Measurements from ENCODE around the gene C1QL1.

The C1QL1 gene

DNA sequence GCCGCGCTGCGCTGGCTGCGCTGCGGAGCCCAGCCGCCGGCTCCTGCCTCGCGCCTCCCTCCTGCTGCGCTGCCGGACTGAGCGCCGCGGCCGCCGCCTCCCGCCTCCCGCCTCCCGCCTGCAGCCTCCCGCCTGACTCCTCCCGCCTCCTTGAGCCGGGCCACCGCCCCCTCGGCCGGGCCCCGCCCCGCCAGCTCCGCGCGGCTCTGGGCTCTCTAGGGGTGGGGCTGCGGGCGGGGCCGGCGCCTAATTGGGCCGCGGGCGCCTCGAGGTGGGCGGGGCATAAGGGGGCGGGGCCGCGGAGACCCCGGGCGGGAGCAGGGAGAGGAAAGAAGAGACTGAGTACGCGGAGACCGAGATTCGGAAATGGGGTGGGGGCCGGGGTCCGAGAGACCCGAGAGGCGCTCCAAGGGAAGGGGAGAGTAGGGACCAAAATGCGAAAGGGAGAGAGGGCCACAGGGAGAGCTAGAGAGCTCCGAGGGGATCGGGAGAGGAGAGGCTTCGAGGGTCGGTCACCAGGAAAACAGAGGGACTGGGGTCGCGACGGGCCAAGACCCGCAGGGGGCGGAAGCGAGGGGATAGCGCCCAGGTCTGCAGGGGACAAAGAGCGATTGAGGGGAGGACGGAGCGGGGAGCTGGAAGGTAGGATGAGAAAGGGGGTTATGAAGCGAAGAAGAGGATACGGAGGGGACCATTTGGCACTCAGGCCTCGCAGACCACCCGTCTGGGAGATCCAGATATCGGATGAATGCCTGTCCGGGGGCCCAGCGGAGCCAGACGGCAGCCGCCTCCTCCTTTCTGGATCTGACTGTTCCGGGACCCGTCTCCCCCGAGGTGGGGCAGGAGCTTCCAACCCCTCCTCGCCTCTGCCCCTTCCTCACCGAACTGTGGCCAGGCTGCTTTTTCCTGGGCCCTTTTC lies at the start of gene C1QL1:
TSS of gene C1QL1 (minus strand) at position 79 of the 919 bp plus-strand sequence. CDS start 255 bp downstream, outside the sequence.
- peak; percentile 99 for DNase-seq (ENCODE audit: low spot score)

DNA sequence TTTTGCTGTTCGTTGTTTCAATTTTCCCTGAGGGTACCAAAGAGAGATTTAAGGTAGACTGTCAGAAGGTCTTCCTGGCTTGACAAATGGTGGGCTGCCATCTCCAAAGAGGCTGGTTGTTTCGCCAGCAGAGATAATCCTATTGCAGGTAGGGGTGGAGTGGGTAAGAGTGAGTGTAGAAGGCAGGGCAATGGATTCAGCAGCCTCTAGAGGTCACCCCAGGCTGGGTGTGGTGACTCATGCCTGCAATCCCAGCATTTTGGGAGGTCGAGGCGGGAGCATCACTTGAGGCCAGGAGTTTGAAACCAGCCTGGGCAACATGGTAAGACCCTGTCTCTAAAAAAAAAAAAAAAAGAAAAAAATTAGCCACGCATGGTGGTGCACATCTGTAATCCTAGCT lies 48.7 kb upstream of the C1QL1 start:
- no peak for DNase-seq (ENCODE audit: low spot score)

DNA sequence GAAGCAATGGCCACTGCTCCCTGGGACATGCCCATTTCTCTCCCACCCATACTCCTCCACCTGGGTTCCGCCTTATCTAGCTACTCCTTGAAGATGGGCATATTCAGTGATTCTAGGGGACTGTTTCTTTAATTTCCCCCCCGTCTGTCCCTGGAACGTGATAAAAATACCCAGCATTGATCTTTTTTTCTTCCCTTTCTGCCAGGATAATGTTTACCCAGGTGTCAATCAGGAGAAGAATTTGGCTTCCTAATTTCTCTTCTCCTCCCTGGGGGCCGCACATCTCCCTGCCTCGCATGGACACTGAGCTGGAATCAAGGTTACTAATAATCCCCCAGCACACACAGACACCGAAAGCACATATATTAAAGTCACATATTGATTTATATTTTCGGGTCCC lies 48.1 kb upstream of the C1QL1 start:
- DNase-seq (ENCODE audit: low spot score) = no peak

DNA sequence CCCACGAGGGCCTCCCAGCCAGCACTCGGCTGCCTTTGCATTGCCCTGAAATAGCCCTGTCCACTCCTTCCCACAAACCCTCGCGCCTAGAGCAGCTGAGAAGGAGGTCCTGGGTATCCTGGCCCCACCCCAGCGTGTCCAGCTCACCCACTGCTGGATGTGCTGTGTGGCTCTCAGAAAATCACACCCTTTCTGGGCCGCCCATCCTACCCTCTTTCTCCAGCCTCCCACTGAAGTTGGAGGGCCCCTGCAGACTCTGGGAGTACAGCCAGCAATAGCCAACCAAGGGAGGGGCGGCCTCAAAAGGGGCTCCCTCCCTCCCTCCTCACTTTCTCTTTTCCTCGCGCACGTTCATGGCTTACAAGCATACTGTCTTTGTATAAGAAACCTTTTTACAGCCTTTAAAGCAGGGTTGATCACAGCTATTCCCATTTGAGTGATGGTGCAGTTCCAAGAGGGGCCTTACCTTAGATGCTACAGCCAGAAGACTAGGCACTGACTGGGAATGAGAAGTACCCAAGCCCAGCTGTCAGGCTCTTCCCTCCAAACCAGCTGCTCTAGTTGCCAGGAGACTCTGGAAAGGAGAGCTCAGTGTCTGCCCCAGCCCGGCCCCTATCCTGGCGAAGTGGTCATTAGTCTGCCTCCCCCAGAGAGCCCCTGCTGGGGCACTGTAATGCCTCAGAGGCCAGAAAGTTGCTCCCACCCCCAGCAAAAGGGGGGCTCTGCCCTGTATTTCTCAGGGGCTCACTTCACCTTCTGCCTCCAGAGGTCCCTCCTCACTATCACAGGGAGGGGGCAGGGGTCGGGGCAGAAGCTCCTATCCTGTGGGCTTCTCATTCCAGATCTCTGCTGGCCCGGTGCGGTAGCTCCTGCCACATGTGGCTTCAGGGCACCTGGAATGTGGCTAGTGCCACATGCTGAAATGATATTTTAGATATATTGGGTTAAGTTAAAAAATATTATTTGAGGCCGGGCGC lies 45.2 kb upstream of the C1QL1 start:
- peak; percentile 51 for DNase-seq (ENCODE audit: low spot score)

DNA sequence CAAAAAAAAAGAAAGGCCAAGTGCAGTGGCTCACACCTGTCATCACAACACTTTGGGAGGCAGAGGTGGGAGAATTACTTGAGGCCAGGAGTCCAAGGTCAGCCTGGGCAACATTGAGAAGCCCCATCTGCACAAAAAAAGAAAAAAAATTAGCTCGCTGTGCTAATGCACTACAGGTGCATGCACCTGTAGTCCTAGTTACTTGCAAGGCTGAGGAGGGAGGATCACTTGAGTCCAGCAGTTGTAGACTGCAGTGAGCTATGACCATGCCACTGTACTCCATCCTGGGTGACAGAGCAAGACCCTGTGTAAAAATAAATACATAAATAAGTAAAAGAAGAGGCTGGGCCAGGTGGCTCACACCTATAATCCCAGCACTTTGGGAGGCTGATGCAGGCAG lies 43.7 kb upstream of the C1QL1 start:
- DNase-seq (ENCODE audit: low spot score) = no peak

DNA sequence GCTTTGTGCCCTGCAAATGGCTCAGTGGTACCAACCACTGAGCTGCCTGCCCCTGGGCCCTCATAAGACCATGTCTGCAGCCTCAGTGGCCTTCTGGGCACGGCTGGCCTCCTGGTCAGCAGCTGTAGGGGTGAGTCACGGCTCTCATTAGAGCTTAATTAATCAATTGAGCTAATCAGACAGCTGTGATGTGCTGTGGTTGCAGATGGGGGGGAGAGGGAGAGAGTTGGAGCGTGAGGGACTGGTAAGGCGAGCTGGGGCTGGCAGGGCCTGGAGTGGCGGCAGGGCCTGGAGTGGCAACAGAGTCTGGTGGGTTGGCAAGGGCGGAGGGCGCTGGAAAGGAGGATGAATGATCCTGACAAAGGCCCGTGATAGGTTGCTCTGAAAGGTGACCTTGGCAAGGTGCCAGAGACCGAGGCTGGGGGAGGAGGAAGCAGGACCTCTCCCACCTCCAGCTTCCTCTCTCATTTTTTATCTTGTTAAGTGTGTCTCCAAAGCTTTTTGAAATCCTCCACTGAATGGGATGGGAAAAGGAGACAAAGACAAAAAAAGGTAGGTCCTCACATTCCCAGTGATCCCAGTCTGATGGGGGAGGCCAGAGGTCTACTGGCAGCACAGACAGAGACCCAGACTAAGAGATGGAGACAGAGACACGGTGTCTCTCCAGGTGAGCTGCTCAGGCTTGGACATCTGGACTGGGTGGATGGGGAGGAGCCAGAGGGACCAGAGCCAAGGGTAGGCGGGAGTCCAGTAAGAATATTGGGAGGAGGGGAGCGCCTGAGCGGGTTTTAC lies 41.8 kb upstream of the C1QL1 start:
- DNase-seq (ENCODE audit: low spot score) = no peak

DNA sequence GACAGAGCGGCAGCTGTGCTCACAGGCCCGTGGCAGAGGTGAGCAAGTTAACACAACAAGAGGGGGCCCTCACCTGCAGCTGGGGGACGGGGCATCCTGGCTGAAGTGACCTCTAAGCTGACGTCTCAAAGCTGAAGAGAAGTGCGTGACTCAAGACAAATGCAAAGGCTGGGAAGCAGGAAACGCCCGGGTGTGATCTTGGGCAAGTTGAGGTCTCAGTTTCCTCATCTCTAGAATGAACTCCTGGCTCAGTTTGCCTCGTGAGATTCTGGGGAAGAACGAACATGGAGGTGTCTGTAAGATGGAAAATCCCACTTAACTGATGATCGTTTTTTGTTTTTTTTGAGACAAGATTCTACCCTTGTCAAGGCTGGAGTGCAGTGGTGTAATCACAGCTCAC lies 40.1 kb upstream of the C1QL1 start:
- no peak for DNase-seq (ENCODE audit: low spot score)

DNA sequence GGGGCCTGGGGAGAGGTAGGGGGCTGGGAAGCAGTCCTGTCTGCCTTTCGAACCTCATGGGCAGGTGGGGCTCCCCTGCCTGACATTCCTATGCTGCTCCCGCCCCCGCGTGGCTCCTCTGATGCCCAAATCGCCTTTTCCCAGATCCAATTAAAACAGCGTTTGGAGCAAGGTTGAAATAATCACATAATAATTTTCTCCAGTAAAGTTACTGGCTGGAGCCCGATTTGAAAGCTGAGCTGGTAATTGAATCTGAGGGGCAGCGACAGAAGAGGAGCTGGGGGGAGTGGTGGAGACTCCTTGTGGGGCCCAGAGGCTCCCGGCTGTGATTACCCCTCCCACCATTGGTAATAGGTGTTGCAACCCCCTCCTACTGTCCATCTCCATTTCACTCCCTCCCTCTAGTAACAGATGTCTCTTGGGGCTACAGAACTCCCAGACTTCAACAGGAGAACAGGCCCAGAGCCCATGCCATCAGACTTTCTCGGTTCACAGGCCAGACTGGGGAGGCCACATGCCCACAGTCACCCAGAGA lies 38.9 kb upstream of the C1QL1 start:
- no peak for DNase-seq (ENCODE audit: low spot score)

DNA sequence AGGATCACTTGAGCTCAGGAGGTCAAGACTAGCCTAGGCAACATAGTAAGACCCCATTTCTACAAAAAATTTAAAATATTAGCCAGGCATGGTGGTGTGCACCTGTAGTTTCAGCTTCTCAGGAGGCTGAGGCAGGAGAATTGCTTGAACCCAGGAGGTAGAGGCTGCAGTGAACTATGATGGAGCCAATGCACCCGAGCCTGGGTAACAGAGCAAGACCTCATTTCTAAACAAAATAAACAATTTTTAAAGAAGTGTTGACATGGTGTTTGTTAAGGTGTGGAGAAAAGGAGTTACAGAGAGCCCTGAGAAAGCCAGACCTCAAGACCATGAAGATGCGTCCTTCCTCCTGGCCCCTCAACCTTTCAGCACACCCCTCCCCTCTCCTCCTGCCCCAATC lies 37.6 kb upstream of the C1QL1 start:
- no peak for DNase-seq (ENCODE audit: low spot score)

DNA sequence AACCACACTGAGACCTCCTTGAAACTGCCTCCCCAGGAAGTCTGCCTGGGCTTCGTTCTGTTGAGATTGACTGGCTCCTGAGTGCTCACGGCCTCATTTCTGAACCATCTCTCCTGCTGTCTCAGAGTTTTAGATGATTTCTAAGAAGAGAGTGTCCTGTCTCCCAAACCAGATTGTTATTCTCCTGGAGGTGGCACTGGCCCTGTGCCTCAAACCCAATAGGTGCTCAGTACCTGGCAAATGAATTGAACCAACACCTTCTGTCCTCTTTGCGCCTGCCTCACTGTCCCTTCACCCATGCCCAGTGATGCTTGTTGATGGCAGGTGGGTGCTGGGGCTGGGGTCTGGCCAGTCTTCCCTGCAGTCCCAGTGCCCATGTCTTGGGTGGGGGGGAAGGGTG lies 36.3 kb upstream of the C1QL1 start:
- DNase-seq (ENCODE audit: low spot score) = no peak

DNA sequence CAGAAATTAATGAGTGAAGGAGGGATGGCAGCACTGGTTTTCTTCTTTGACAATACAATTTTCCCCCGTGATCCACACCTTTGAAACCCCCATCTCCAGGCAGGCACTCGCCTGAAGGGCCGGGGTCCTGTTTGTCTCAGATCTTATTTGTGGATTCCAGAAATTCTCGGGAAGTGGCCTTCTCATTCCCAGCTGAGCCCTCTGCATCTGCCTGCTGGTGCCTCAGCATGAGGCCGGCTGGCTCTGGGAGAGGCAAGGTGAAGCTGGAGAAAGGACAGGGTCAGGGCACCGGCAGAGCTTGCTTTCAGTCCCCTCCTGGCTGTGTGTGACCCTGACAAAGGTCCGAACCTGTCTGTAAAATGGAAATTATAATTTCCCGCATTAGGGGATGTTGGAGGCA lies 35.8 kb upstream of the C1QL1 start:
- no peak for DNase-seq (ENCODE audit: low spot score)

DNA sequence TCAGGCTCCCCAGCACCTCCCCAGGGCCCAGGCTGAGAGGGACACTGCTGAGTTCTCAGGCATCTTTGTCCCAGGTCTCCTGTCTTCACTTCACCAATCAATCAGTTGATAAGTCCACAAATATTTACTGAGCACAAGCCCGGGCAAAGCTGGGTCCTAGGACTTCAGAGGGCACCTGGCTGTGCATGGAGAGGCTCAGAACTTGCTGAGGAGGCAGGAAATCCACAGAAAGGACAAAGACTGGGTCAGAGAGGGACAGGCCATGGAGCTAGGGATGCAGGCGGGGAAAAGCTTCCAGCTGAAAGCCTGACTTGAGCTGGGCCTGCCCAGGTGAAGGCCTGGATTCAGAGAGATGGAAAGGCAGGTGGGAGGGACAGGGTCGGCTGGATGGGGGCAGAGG lies 33.2 kb upstream of the C1QL1 start:
- DNase-seq (ENCODE audit: low spot score) = no peak

DNA sequence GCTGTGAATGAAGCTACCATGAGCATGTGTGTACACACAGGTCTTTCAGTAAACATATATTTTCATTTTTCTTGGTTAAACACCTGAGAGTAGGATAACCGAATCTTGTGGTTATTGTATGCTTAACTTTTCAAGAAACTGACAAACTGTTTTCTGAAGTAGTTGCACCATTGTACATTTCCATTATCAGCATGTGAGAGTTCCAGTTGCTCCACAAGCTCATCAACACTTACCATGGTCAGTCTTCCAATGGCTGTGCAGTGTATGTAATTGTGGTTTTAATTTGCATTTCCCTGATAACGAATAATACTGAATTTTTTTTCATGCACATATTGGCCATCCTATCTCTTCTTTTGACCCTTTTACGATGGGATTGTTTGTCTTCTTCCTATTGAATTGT lies 31.3 kb upstream of the C1QL1 start:
- DNase-seq (ENCODE audit: low spot score) = no peak

DNA sequence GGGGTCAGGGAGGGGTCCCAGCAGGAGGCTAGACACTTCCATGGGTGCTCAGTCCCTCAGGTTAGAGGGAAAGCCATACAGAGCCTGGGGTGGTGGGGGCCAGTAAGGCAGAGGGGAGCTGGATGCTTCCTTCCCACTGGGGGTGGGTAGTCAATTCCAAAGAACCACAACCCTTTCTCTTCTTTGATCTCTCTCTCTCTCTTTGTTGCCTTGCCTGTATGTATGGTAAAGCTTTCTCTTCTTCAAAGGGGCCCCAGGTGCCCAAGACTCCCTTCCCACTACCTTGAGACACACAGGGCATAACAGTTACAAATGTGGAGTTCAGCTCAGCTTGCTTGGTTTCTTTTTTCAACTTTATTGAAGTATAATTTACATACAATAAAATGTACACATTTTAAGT lies 30.5 kb upstream of the C1QL1 start:
- DNase-seq (ENCODE audit: low spot score) = no peak

DNA sequence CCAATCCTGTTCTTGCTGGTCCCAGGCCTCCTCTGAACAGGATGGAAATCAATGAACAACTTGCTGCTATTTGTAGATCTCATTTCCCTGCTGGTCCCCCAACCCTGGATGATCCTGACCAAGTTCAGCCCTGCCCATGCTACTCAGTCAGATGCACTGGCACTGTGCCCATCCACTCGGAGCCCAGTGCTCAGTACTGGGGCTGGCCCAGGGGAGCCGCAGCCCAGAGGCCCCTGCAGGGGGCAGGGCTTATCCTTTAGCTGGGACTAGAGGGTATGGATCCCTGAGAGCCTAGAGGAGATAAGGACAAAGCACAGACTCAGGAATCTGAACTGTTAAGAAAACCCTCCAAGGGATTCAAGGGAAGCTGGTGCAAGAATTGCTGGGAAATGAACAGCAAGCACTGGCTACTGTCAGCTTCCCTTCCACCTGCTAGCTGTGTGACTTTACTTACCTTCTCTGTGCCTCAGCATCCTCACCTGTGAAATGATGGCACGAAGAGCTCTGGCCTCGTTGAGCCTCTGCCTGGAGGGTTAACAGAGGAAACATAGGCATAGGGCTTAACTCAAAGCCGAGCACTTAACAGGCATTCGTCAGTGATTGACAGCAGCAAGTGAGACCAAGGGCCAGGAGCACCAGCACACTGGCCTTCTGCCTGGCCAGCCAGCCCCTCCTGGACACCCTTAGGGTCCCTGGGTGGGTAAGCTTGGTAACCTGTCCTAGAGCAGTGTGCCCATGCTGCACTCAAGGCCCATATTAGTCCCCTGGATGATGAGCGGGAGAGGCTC lies 29.8 kb upstream of the C1QL1 start:
- DNase-seq (ENCODE audit: low spot score) = no peak

DNA sequence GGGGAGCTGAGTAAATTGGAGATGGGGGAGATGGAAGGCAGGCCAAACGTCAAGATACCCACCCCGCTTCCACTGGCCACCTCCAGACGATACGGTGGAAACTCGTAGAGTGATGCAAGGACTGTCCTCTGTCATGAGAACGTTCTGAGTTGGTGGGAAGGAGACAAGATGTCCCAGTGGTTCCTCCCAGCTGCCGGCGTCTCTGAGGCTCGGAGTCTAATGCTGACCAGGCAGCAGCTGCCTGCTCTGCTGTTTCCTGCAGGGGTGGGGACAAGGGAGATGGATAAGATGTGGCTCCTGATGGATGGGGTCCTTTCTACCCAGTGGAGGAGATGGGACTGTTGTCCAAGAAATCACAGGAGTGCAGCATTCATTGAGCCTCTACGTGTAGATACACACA lies 28.2 kb upstream of the C1QL1 start:
- DNase-seq (ENCODE audit: low spot score) = no peak

DNA sequence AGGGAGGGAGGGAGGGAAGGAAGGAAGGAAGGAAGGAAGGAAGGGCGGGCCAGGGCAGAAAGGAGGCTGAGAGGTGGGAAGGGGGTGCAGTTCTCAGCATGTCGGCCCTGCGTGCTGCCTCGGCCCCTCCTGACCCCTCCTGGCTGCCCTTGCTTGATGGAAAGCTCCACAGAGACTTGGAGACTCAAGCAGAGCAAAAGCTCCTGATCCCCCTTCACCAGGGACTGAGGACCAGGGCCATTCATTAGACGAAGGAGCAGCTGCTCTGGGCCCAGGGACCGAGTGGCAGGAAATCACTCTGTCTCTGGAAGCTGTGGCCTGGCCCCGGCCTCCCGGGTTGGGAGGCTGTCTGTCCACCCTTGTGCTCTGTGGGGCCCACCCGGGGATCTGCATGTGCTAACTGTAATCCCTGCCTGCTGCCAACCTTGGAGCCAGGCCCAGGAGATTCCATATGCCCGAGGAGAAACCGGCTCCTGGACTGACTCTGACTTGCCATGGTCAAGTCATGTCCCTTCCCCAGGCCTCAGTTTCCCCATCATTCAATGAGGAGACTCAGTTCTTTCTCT lies 27.4 kb upstream of the C1QL1 start:
- no peak for DNase-seq (ENCODE audit: low spot score)

DNA sequence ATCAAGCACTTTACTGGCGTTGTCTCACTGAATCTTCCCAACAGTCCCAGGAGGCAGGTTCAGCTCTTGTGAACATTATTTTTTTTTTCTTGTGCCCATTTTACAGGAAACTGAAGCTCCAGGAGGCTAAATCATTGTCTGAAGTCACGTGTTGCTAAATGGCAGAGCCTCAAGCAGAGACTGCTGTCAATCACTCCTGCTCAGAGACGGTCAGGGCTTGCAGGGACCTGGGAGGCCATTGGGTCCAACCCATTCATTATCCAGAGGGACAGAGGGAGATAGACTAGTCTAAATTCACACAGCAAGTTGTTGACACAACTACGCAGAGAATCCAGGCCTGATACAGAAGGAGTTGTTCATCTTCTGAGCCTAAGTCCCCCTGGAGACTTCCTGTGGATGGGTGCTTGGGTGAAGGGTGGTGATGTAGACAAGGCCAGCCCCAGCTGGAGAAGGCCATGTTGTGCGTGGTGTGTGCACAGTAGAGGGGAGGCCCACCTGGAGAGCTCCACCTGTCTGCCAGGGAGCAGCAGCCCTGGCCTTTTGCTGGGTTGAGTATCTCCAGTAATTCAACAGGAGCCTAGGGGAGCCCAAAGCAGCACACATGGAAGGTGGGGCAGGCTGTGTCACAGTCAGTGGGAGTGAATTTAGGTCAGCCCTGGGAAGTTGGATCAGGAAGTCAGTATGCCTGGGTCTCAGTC lies 24.3 kb upstream of the C1QL1 start:
- DNase-seq (ENCODE audit: low spot score) = no peak

DNA sequence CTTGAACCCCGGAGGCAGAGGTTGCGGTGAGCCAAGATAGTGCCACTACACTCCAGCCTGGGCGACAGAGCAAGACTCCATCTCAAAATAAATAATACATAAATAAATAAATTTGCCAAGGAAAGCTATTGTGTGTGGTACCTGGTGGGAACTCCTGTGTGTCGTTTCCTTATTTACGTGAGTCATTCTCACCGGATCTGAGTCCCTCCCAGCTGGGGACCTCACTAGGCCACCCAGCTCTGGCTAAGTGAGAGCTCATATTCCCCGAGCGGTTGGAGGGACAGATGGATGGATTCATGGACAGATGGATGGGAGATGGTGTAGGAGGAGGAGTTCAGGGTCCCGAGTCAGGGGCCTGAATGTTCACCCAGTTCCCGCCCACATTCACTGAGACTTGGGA lies 22.9 kb upstream of the C1QL1 start:
- DNase-seq (ENCODE audit: low spot score) = no peak

DNA sequence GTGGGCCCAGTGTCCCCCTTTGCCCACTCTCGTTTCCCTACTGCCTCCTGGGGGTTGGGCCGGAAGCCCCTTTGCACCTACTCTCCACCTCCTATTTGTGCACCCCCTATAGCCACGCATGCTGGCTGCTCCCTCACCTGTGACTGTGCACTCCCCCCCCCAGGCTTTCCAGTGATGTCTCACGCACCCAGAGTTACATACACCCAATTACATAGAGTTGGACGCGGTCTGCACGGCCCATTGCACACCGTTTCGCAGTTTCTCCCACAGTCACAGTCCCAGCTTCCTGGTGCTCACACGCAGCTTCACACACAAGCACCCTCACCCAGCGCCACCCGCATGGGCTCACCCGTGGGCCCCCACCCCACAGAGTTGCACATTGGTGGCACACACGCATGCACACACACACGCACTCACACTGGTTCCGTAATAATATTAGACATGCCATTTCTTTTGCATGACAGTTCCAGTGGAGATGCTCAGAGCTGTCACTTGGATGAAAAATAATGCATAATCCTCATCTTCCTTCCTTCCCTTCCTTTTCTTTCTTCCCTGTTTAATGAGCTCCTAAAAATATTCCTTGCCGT lies 21.5 kb upstream of the C1QL1 start:
- DNase-seq (ENCODE audit: low spot score) = no peak

All from AG08396 (cell line).